Neuronal stem cell (in vitro differentiated cells): Measurements from ENCODE around the gene CROCC2.

Source experiments
- DNase-seq: peaks from one replicate; pipeline ENCODE4 v3.0.0-alpha.2; 2013; ENCODE audit warnings: low spot score
- H2AFZ ChIP-seq: one replicate; pipeline ENCODE4 v1.6.1; 2013; ENCODE audit warnings: mild to moderate bottlenecking, low read length, inconsistent platforms
- H2AK5ac ChIP-seq: 2 replicates; pipeline ENCODE4 v1.6.1; 2013; ENCODE audit warnings: low read depth, mild to moderate bottlenecking, inconsistent platforms, low read length, moderate library complexity, mixed read lengths
- H2BK120ac ChIP-seq: 2 replicates; pipeline ENCODE4 v1.6.1; 2013; ENCODE audit warnings: low read depth, mild to moderate bottlenecking, inconsistent platforms, low read length, moderate library complexity, mixed read lengths
- H2BK12ac ChIP-seq: one replicate; pipeline ENCODE4 v1.6.1; 2013; ENCODE audit warnings: low read length, inconsistent platforms
- H2BK15ac ChIP-seq: 2 replicates; pipeline ENCODE4 v1.6.1; 2013; ENCODE audit warnings: mild to moderate bottlenecking, low read length, inconsistent platforms, mixed read lengths
- H2BK5ac ChIP-seq: one replicate; pipeline ENCODE4 v1.6.1; 2013; ENCODE audit warnings: inconsistent platforms, mild to moderate bottlenecking, low read length, moderate library complexity
- H3K14ac ChIP-seq: one replicate; pipeline ENCODE4 v1.6.1; 2013; ENCODE audit warnings: low read length, inconsistent platforms
- H3K18ac ChIP-seq: 2 replicates; pipeline ENCODE4 v1.6.1; 2013; ENCODE audit warnings: low read length, inconsistent platforms
- H3K23ac ChIP-seq: 2 replicates; pipeline ENCODE4 v1.6.1; 2013; ENCODE audit warnings: low read depth, mild to moderate bottlenecking, mixed read lengths, low read length, inconsistent platforms; ENCODE audit not compliant: poor library complexity
- H3K27ac ChIP-seq: replicated peaks from 3 replicates; pipeline ENCODE4 v1.5.1; 2013; ENCODE audit warnings: low read length, inconsistent platforms
- H3K27me3 ChIP-seq, 3 experiments: 2 replicates each; pipeline ENCODE4 v1.6.1; 2013; ENCODE audit warnings: low read length in 3 of 3, mild to moderate bottlenecking in 2 of 3, inconsistent platforms in 1 of 3, low read depth in 1 of 3, mixed read lengths in 1 of 3, moderate library complexity in 1 of 3; ENCODE audit not compliant: control insufficient read depth in 3 of 3, insufficient read depth in 3 of 3
- H3K36me3 ChIP-seq, 2 donors: replicated peaks in 1 of 2; 2 replicates each; pipeline ENCODE4 v1.6.1; 2013; ENCODE audit warnings: low read length in 2 of 2; ENCODE audit not compliant: control insufficient read depth in 2 of 2, insufficient read depth in 2 of 2
- H3K4ac ChIP-seq: 2 replicates; pipeline ENCODE4 v1.6.1; 2013; ENCODE audit warnings: inconsistent platforms, mild to moderate bottlenecking, low read length, moderate library complexity
- H3K4me1 ChIP-seq, 2 donors: 1 replicate in 1 of 2; 2 replicates in 1 of 2; pipeline ENCODE4 v1.6.1; 2013; ENCODE audit warnings: low read length in 2 of 2, low read depth in 1 of 2; ENCODE audit not compliant: control insufficient read depth in 2 of 2, insufficient read depth in 1 of 2
- H3K4me2 ChIP-seq: one replicate; pipeline ENCODE4 v1.6.1; 2013; ENCODE audit warnings: mild to moderate bottlenecking, low read length, inconsistent platforms; ENCODE audit not compliant: insufficient read depth, poor library complexity, severe bottlenecking
- H3K4me3 ChIP-seq, 2 donors: 2 replicates each; pipeline ENCODE4 v1.5.1; 2013; ENCODE audit warnings: low read length in 2 of 2, mild to moderate bottlenecking in 2 of 2, inconsistent platforms in 1 of 2, moderate library complexity in 1 of 2
- H3K79me1 ChIP-seq: one replicate; pipeline ENCODE4 v1.6.1; 2013; ENCODE audit warnings: low read depth, mild to moderate bottlenecking, inconsistent platforms, low read length, moderate library complexity
- H3K9ac ChIP-seq: one replicate; pipeline ENCODE4 v1.6.1; 2013; ENCODE audit warnings: mild to moderate bottlenecking, low read depth, low read length, inconsistent platforms; ENCODE audit not compliant: poor library complexity
- H3K9me3 ChIP-seq, 2 donors: replicated peaks in 1 of 2; 2 replicates each; pipeline versions ENCODE3 to v1.6.1; 2013; ENCODE audit warnings: low read length in 2 of 2, mild to moderate bottlenecking in 2 of 2, inconsistent platforms in 1 of 2, low read depth in 1 of 2, mixed read lengths in 1 of 2, moderate library complexity in 1 of 2; ENCODE audit not compliant: control insufficient read depth in 2 of 2, insufficient read depth in 1 of 2
- H4K8ac ChIP-seq: one replicate; pipeline ENCODE4 v1.6.1; 2013; ENCODE audit warnings: low read depth, mild to moderate bottlenecking, inconsistent platforms, low read length, moderate library complexity
- H4K91ac ChIP-seq: one replicate; pipeline ENCODE4 v1.6.1; 2013; ENCODE audit warnings: low read length, low read depth, mild to moderate bottlenecking, inconsistent platforms; ENCODE audit not compliant: poor library complexity
- WGBS, 2 donors: extraction: QIAGEN DNeasy Blood & Tissue Kit; methylation state at CpG; one replicate each; pipeline ENCODE4 v1.1.7; 2013; ENCODE audit warnings: missing lambda C conversion rate in 2 of 2, mixed read lengths in 1 of 2; ENCODE audit not compliant: insufficient read length in 2 of 2, insufficient replicate concordance in 1 of 2; ENCODE audit errors: extremely low coverage in 2 of 2; 5-methylcytosine and 5-hydroxymethylcytosine counted together

CROCC2 gene

DNA sequence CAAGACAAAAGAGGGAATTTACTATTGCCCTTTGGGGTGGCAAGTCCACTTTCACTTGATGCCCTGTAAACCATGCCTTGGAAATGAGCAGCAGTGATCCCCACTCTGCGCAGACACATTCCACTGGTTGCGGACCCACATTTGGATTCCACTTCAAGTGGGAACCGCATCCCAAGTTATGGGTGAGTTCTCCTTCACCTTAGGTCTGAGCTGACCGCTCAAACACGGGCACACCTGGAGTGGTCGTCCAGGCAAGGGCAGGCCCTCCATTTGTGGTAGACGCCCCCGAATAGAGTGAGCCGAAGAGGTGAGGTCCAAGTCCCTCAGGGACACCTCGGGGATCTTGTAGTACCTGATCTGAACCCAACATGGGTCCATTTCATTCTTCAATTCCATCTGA, 47.3 kb upstream of the CROCC2 start:
- Histone ChIP-seq H2AFZ (no peak overlapping the region), H3K18ac (no peak overlapping the region), H2BK120ac (no peak overlapping the region), H3K4me1 (no peaks in the 10 kb centered on the region), H3K14ac (no peak overlapping the region), H2AK5ac (no peak overlapping the region), H3K23ac (no peak overlapping the region), H2BK12ac (no peak overlapping the region), H3K9me3 (peaks cover 0 to 3% of the 10 kb centered on the region in 2 donors), H3K4ac (no peak overlapping the region), H2BK5ac (no peak overlapping the region), H3K27ac (no peak overlapping the region), H3K27me3 (peaks cover 0 to 54% (median 0%) of the 10 kb centered on the region in 3 experiments), H4K91ac (no peak overlapping the region), H3K36me3 (no peaks in the 10 kb centered on the region), H3K4me3 (no peak overlapping the region), H3K4me2 (no peak overlapping the region), H3K79me1 (no peaks in the 10 kb centered on the region), H4K8ac (no peak overlapping the region), H3K9ac (no peak overlapping the region), H2BK15ac (no peak overlapping the region)
- no CpG with 5 or more reads among the region's 10 CpGs for WGBS, 2 donors
- no peak for DNase-seq

DNA sequence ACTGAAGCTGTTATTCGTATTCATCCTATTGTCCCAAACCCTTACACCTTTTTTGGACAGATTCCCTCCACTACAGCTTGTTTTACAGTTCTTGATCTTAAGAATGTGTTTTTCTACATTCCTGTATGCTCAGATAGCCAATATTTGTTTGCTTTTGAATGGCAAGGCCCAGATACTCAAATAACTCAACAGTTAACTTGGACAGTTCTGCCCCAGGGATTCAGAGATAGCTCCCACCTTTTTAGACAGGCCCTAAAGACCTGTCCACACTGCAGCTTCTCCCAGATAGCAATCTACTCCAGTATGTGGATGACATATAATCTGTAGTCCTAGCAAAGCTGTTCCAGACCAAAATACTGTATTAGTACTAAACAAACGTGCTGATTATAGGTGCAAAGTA, 44.6 kb upstream of the CROCC2 start:
- Histone ChIP-seq H2BK5ac (no peak overlapping the region), H2AFZ (no peak overlapping the region), H3K79me1 (no peaks in the 10 kb centered on the region), H3K4me3 (no peak overlapping the region), H2BK15ac (no peak overlapping the region), H3K4ac (no peak overlapping the region), H3K4me2 (no peak overlapping the region), H4K91ac (no peak overlapping the region), H3K18ac (no peak overlapping the region), H3K27me3 (peaks cover 0 to 59% (median 0%) of the 10 kb centered on the region in 3 experiments), H2BK120ac (no peak overlapping the region), H2BK12ac (no peak overlapping the region), H3K36me3 (no peaks in the 10 kb centered on the region), H4K8ac (no peak overlapping the region), H3K9me3 (no peaks in the 10 kb centered on the region), H3K23ac (no peak overlapping the region), H3K4me1 (no peaks in the 10 kb centered on the region), H3K9ac (no peak overlapping the region), H2AK5ac (no peak overlapping the region), H3K27ac (no peak overlapping the region), H3K14ac (no peak overlapping the region)
- no CpG with 5 or more reads among the region's 2 CpGs for WGBS, 2 donors
- no peak for DNase-seq

DNA sequence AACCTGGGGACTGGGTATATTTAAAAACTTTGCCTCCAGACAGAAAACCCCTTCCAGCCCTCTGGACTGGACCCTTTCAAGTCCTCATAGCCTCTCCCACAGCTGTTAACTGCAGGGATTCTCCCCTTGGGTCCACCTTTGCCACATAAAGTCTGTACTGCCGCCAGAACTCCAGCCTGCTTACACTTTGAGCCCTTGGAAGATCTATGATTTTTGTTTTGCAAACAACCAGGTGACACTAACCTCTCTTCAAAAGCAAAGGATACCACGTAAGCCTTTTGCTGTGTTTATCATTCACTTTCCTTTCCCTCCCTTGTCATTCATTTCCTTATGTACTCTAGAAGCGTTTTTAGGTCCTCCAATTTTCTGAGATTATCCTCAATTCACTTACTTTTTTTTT, 41.7 kb upstream of the CROCC2 start:
- peaks cover 0 to 4% of the 10 kb centered on the region in 2 donors for H3K4me1 ChIP-seq
- H2AK5ac ChIP-seq = no peak overlapping the region
- H3K36me3 ChIP-seq = no peaks in the 10 kb centered on the region
- no peak overlapping the region for H2BK120ac ChIP-seq
- no peak overlapping the region for H4K8ac ChIP-seq
- H3K18ac ChIP-seq = no peak overlapping the region
- no peak overlapping the region for H3K4me3 ChIP-seq
- H3K23ac ChIP-seq = no peak overlapping the region
- no peak overlapping the region for H2BK5ac ChIP-seq
- no peak overlapping the region for H2BK15ac ChIP-seq
- H3K79me1 ChIP-seq = no peaks in the 10 kb centered on the region
- H3K4ac ChIP-seq = no peak overlapping the region
- no peaks in the 10 kb centered on the region for H3K9me3 ChIP-seq
- H3K9ac ChIP-seq = no peak overlapping the region
- DNase-seq = no peak
- H3K27ac ChIP-seq = no peak overlapping the region
- no peak overlapping the region for H2BK12ac ChIP-seq
- H4K91ac ChIP-seq = no peak overlapping the region
- WGBS, 2 donors = no CpG with 5 or more reads among the region's 3 CpGs
- H3K14ac ChIP-seq = no peak overlapping the region
- no peak overlapping the region for H3K4me2 ChIP-seq
- no peak overlapping the region for H2AFZ ChIP-seq
- H3K27me3 ChIP-seq = peaks cover 0 to 68% (median 0%) of the 10 kb centered on the region in 3 experiments

DNA sequence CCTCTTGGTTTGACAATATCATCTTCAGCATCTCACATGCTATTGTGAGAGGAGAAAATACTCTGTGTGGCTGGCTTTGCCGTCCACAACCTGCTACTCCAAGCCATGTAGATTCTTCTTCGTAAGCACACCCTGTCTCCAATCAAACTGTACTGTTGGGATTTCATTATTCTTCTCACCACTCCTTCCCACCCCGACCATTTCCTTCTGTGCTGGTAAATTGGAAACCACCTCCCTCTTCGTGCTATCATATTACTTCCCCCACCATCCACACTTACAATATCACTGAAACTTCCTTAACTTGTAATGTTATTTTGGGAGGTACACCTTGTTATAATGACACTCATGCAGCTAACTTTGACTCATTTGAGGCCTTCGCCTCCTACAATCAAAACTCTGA, 40.7 kb upstream of the CROCC2 start:
- Histone ChIP-seq H3K27me3 (peaks cover 0 to 71% (median 0%) of the 10 kb centered on the region in 3 experiments), H3K18ac (no peak overlapping the region), H3K14ac (no peak overlapping the region), H2BK12ac (no peak overlapping the region), H2AFZ (no peak overlapping the region), H3K23ac (no peak overlapping the region), H3K9me3 (no peaks in the 10 kb centered on the region), H2BK5ac (no peak overlapping the region), H2BK15ac (no peak overlapping the region), H3K27ac (no peak overlapping the region), H3K4me1 (peaks cover 0 to 4% of the 10 kb centered on the region in 2 donors), H3K4ac (no peak overlapping the region), H3K4me3 (no peak overlapping the region), H4K8ac (no peak overlapping the region), H3K4me2 (no peak overlapping the region), H3K36me3 (no peaks in the 10 kb centered on the region), H2AK5ac (no peak overlapping the region), H3K9ac (no peak overlapping the region), H2BK120ac (no peak overlapping the region), H3K79me1 (no peaks in the 10 kb centered on the region), H4K91ac (no peak overlapping the region)
- no CpG with 5 or more reads among the region's 5 CpGs for WGBS, 2 donors
- DNase-seq = no peak
